Measurements from ENCODE around the gene ENOPH1.

Gene ENOPH1

GRCh38 chr4:82508806-82509428 is 78.5 kb downstream of the ENOPH1 start:
- Histone ChIP-seq H3K4me3 (no peak overlapping the region), H3K9ac (no peak overlapping the region), H3K4me1 (peaks cover 0 to 6% (median 2%) of the 10 kb centered on the region in 10 experiments; a peak in 3 of 20 replicates), H3K27me3 (no peaks in the 10 kb centered on the region), H3K9me3 (replicated peaks in 1 of 11) (no peaks in the 10 kb centered on the region), H3K27ac (no peak overlapping the region), H3K4me2 (no peak overlapping the region), H3K36me3 (no peaks in the 10 kb centered on the region), H4K20me1 (no peaks in the 10 kb centered on the region)
- no peak for TF ChIP-seq Cebpa-rat (IDR thresholded peaks at IDR 0.05)

DNA sequence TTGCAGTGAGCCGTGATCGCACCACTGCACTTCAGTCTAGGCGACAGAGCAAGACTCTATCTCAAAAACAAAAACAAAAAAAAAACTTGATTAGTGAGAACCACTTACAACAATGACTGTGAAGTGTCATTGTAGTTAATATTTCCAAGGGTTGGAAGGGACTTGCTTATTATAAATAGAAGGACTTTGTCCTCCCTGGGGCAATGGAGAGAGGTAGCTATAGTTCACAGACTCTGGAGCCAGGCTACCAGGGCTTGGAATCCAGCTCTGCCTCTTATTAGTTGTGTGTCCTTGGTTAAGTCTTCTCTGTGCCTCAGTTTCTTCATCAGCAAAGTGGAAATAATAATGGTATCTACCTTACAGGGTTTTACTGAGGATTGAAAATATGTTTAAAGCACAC is 79.8 kb downstream of the ENOPH1 start:
- TF ChIP-seq Cebpa-rat (IDR thresholded peaks at IDR 0.05): no peak

More for the DNA sequence above, 79.8 kb downstream of the ENOPH1 start:
- Histone ChIP-seq H3K4me3 (no peak overlapping the region), H3K4me1 (peaks cover 0 to 9% (median 3%) of the 10 kb centered on the region in 10 experiments; a peak in 5 of 20 replicates), H3K36me3 (no peaks in the 10 kb centered on the region), H3K9me3 (replicated peaks in 1 of 11) (no peaks in the 10 kb centered on the region), H3K27ac (no peak overlapping the region), H3K9ac (no peak overlapping the region), H4K20me1 (no peaks in the 10 kb centered on the region), H3K27me3 (no peaks in the 10 kb centered on the region), H3K4me2 (peak overlapping the region in 1 of 11 experiments; percentile 7; a peak in 1 of 22 replicates)

All from BLaER1 treated with 17β-estradiol and CSF1 and Interleukin-3, amounts not matched to agents 10 nM and 100 nM (cell line).